Activated CD4-positive, alpha-beta T cell treated with anti-CD3 and anti-CD28 coated beads, Interleukin-2, amount 10 ng/mL, durations not matched to agents 24 days and 14 days (primary cell): ENCODE data around the gene CMTM4. TPM values are rescaled to one million over a fixed set of nuclear protein-coding genes. Genes with fewer than 3 reads are reported as not detected.
"Not testable (repeated sequence)": the region's sequence is repeated elsewhere in the genome, so short reads cannot be mapped to it uniquely, and the experiment has no call there.

Experiments
- DNase-seq: peaks from one replicate; pipeline ENCODE4 v3.0.0; 2022
- H3K27ac Mint-ChIP-seq: one replicate; pipeline ENCODE4 v1.8.0; 2022; ENCODE audit warnings: mild to moderate bottlenecking, mixed read lengths
- H3K27me3 Mint-ChIP-seq: one replicate; pipeline ENCODE4 v1.8.0; 2022; ENCODE audit warnings: mixed read lengths
- H3K36me3 Mint-ChIP-seq: one replicate; pipeline ENCODE4 v1.8.0; 2022; ENCODE audit warnings: low read depth, mild to moderate bottlenecking, mixed read lengths
- H3K4me1 Mint-ChIP-seq: one replicate; pipeline ENCODE4 v1.8.0; 2021; ENCODE audit warnings: mixed read lengths
- H3K4me3 Mint-ChIP-seq: one replicate; pipeline ENCODE4 v1.8.0; 2022; ENCODE audit warnings: mild to moderate bottlenecking, moderate library complexity, mixed read lengths
- H3K9me3 Mint-ChIP-seq: one replicate; pipeline ENCODE4 v1.8.0; 2021; ENCODE audit warnings: mixed read lengths
- intact Hi-C: fragments of 100-400 bp; cut with micrococcal nuclease; formaldehyde crosslinking; loops from one replicate; pipeline ENCODE4 v1.15.1; 2023
- total RNA-seq: library from RNA; stranded (reverse); gene quantifications from 2 replicates; pipeline ENCODE4 v1.2.3, GENCODE V29; 2022

CMTM4 gene
- total RNA-seq, 1 donor from 2014 or later, result 3.5 TPM

DNA sequence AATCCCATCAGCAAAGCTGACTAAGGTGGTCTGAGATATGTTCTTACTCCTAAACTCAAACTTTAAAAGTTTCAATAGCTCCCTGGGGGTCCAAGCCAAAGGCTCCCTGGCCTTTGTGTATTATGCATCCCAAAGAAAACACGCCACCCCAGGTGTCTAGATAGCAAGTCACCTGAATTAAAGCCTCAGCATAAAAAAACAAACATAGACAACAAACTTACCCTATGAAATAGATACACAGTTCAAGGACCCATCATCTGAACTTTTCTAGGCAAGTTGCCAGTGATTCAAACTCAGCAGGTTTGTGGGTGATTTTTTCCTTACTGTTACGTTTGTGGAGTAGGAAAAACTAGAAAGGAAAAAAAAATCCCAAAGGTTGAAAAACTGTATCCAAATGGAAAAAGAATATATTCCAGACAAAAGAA, 79.5 kb downstream of the CMTM4 start:
- intact Hi-C loops, result no loop called here
- Mint-ChIP-seq H3K36me3 (peaks cover 18% of the 10 kb centered on the region), H3K27ac (no peak overlapping the region), H3K4me3 (no peak overlapping the region), H3K9me3 (no peaks in the 10 kb centered on the region), H3K27me3 (no peaks in the 10 kb centered on the region), H3K4me1 (no peaks in the 10 kb centered on the region)
- no peak for DNase-seq

DNA sequence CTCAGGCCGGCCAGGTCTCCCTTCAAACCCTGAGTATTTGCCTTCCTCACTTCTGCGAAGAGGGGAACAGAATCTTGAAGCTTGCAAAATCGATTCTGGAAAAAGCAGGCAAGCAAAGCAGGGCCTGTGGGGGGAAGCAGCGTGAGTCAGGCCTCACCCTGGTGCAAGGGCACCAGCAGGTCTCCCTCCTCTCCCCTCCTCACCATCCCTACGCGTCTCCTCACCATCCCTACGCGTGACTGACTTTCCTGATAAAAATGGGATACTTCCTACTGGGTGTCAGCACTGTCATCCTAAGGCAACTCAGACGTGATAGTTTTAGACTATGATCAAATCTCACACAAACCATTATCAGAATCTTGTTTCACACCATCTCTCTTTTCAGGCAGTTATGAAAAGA, 80.0 kb downstream of the CMTM4 start:
- H3K27ac Mint-ChIP-seq, result no peak overlapping the region
- intact Hi-C loops, result no loop called here
- H3K27me3 Mint-ChIP-seq, result no peaks in the 10 kb centered on the region
- peaks cover 18% of the 10 kb centered on the region for H3K36me3 Mint-ChIP-seq
- no peaks in the 10 kb centered on the region for H3K9me3 Mint-ChIP-seq
- no peak for DNase-seq
- no peaks in the 10 kb centered on the region for H3K4me1 Mint-ChIP-seq
- no peak overlapping the region for H3K4me3 Mint-ChIP-seq

DNA sequence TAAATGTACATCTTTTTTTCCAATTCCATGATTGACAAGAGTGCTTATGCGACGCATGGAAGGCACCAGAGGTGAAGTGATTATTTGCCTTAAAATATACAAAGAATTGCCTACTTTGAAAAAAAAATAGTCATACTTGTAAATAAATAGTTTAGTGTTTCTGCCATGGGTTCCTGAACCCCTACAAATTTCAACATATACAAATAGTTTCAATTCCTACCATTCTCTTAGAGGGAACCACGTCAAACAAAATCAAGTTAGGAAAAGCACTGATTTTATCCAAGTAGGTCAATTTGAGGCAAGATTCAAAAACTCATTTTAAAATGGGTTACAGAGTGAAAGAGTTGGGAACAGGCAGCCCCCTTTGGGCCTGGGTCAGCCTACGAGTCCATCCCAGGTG, 80.4 kb downstream of the CMTM4 start:
- H3K36me3 Mint-ChIP-seq, result peaks cover 23% of the 10 kb centered on the region
- no peak for DNase-seq
- no peaks in the 10 kb centered on the region for H3K9me3 Mint-ChIP-seq
- H3K27me3 Mint-ChIP-seq, result no peaks in the 10 kb centered on the region
- no peak overlapping the region for H3K4me3 Mint-ChIP-seq
- intact Hi-C loops, result no loop called here
- no peaks in the 10 kb centered on the region for H3K4me1 Mint-ChIP-seq
- no peak overlapping the region for H3K27ac Mint-ChIP-seq

DNA sequence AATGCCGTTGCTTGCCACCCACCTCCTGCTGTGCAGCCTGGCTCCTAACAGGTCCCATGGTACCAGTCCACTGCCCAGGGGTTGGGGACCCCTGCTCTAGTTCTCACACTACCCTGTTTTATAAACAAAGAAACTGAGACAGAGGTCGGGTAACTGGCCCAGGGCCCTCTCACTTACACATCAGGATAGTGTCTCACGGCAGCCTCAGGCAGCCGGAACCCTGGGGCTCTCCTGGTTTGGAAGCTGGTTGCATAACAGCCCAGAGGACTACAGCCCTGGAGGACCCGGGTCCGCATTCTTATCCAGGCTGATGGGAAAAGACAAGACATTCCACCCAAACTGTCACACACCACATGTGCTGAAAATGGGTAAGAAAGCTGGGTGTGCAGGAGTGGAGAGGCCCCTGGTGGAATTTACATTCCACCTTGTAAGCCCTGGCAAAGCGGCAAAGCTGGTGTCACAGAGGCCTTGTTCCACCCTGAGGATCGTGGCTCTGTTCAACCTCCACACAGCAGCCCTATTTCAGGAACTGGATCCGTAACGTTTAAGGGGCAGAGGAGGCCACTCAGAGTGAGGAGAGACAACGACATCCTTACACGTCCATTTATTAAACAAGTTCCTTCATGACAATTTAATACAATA, 82.3 kb downstream of the CMTM4 start:
- intact Hi-C loops, result no loop called here
- Mint-ChIP-seq H3K36me3 (peaks cover 37% of the 10 kb centered on the region), H3K9me3 (no peaks in the 10 kb centered on the region), H3K4me1 (no peaks in the 10 kb centered on the region), H3K27me3 (no peaks in the 10 kb centered on the region), H3K27ac (no peak overlapping the region), H3K4me3 (no peak overlapping the region)
- DNase-seq, result no peak

DNA sequence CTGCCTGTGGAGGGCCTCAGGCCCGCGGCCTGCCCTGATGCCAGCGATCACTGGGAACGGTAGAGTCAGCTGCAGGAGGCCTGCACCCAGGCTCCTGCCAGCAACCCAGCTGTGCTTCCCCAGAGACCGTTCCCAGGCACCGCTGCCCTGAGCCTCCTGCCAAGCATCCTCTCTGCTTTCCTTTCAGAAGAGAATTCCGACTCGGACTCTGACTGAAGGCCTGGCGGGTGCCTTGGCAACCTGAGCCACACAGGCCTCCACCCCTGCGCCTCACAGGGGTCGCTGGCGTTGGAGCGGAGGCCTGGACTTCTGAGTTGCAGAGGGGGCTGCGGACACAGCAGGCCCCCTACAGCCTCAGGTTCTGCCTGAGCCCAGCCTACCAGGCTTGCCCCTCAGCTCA, 84.1 kb downstream of the CMTM4 start:
- no peaks in the 10 kb centered on the region for H3K9me3 Mint-ChIP-seq
- H3K4me3 Mint-ChIP-seq, result no peak overlapping the region
- peaks cover 44% of the 10 kb centered on the region for H3K36me3 Mint-ChIP-seq
- intact Hi-C loops, result no loop called here
- H3K4me1 Mint-ChIP-seq, result peaks cover 13% of the 10 kb centered on the region
- H3K27ac Mint-ChIP-seq, result no peak overlapping the region
- no peaks in the 10 kb centered on the region for H3K27me3 Mint-ChIP-seq
- no peak for DNase-seq

DNA sequence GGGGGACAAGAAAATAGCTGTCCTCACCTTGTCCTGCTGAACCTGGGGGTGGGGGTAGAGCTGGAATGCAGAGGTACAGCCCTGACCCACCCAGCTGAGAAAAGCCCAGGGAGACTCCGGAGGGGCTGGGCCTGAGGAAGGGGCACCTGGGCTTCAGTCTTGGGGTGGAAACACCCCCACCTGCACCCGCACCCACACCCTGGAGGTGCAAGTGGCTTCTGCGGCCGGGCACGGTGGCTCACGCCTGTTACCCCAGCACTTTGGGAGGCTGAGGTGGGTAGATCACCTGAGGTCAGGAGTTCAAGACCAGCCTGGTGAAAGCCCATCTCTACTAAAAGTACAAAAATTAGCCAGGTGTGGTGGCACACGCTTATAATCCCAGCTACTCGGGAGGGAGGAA, 84.6 kb downstream of the CMTM4 start:
- H3K9me3 Mint-ChIP-seq, H3K27me3 Mint-ChIP-seq, intact Hi-C loops, H3K27ac Mint-ChIP-seq, H3K4me3 Mint-ChIP-seq, DNase-seq: not testable (repeated sequence)
- Mint-ChIP-seq H3K4me1 (peaks cover 18% of the 10 kb centered on the region), H3K36me3 (peaks cover 46% of the 10 kb centered on the region)

DNA sequence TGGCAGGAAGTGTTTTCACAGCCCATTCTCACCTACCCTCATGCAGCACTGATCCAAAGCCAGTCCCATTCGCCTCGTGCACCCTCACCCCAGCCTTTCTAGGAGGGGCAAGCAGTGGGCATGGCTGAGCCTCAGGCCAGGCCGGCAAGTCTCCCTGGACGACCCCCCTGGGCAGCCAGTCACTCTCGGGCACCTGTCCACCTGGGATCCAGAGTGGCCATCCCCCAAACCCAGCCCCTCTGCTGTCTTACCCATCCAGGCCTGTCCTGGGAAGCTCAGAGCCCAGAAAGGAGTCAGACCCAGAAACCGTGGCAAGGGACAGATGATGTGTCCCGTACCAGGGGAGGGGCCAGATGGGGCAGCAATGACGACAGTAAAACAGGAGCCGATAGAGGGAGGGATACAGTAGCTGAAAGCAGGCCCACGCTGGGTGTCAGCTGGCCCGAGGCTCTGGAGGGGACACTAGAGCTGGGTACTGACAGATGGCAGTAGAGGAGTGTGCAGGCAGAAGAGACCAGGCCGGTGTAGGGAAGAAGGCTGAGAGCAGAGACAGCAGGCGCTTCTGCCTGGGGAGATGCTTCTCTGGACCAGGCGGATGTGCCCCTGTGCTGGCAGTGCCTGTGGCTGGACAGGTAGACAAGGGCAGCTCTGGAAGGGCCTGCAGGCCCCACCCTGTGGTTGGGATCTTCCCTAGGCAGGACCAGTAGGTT, 86.3 kb downstream of the CMTM4 start:
- peak overlapping the region; percentile 45 for H3K27ac Mint-ChIP-seq
- no peak for DNase-seq
- H3K36me3 Mint-ChIP-seq, result peaks cover 50% of the 10 kb centered on the region
- H3K4me1 Mint-ChIP-seq, result peaks cover 25% of the 10 kb centered on the region
- intact Hi-C loops, result no loop called here
- H3K9me3 Mint-ChIP-seq, result no peaks in the 10 kb centered on the region
- H3K27me3 Mint-ChIP-seq, result no peaks in the 10 kb centered on the region
- no peak overlapping the region for H3K4me3 Mint-ChIP-seq

DNA sequence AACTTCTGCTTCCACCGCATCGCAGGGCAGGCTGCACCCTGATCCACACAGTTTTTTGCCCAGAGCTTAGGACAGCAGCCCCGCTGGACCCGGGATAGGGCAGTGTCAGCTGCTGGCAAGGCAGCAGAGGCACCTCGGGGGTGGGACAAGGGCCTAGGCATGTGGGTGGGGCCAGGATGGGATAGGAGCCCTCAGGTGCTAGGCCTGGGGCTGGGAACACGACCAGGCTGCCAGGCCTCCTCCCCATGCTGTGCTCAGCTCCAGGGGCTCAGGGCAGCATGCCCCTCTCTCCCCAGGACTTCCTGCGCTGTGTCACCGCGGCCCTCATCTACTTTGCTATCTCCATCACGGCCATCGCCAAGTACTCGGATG, 87.4 kb downstream of the CMTM4 start:
- Mint-ChIP-seq H3K9me3 (no peaks in the 10 kb centered on the region), H3K36me3 (peaks cover 47% of the 10 kb centered on the region), H3K27ac (no peak overlapping the region), H3K27me3 (no peaks in the 10 kb centered on the region), H3K4me3 (no peak overlapping the region), H3K4me1 (peaks cover 28% of the 10 kb centered on the region)
- DNase-seq, result no peak
- intact Hi-C loops, result loop anchor here (5.0 kb wide), 3 partner anchors 132 to 263 kb away; partner anchors contain the start of gene DYNC1LI2

DNA sequence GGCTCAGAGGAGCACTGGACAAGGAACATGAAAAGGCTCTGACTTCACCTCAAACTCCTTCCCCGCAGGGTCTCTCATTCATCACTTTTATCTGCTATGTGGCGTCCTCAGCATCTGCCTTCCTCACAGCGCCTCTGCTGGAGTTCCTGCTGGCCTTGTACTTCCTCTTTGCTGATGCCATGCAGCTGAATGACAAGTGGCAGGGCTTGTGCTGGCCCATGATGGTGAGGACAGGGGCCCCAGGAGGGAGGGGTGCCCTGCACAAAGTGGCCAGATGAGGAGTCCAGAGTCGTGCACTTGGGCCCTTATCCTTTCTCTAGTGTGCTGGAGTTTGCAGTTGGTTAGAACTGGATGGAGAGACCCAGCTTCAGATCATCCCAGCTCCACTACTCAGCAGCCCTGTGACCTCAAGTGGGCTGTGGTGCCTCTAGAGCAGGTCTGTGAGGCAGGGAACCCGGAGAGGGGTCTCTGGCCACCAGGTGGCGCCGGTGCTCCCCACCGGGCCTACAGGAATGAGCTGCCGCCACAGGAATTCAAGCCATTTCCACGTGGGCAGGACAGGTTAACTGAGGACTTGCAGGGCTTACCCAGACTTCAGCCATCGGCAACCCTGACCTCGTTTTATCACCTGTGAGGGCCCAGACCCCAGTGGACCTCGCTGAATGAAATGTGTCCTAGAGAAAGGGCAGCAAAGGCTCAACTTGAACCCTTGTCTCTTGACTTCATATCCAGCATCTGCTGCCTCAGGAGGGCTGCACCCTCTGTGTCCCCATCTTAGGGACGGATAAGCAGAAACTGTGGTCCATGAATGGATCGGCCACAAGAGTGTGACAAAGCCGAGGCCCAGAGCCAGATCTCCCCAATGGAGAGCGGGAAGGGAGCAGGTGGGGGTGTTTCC, 88.1 kb downstream of the CMTM4 start:
- Mint-ChIP-seq H3K36me3 (peaks cover 50% of the 10 kb centered on the region), H3K4me1 (peaks cover 33% of the 10 kb centered on the region), H3K9me3 (no peaks in the 10 kb centered on the region), H3K27ac (peak overlapping the region; percentile 76), H3K4me3 (peak overlapping the region; percentile 68), H3K27me3 (no peaks in the 10 kb centered on the region)
- intact Hi-C loops, result loop anchor here (1.0 to 5.0 kb wide), 4 partner anchors 131 to 264 kb away; partner anchors contain the start of gene DYNC1LI2
- DNase-seq, result peak; percentile 94

DNA sequence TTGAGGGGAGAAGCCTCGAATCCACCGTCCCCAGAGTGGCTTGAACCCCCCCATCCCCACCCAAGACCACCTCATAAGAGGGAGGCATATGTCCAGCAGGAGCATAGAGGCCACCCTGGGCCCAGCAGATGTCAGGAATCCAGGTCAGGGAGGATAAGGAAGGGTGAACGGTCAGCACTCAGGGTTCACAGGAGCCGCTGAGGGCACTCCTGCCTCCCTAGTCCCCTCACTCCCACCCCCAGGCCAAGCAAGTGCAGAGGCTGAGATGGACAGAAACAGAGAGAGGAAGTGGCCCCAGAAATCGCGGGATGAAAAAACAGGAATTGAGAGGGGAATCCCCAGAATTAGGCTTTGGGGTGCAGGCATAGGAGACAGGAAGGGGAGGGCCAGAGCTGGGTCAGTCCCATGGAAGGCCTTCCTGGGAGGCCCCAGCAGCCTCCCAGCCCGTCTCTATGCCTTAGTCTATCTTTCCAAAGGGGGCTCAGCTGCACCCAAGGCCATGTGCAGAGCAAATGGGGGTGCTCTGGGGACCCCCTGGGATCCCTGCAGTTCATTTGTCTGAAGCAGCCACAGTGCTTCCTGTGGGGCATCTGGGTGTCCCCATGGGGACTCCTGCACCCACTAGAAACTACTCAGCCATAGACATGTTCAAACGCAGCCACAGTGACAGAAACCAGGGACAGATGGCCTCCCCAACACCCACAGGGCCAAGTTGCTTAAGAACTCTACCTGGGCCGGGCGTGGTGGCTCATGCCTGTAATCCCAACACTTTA, 90.4 kb downstream of the CMTM4 start:
- peaks cover 38% of the 10 kb centered on the region for H3K4me1 Mint-ChIP-seq
- H3K36me3 Mint-ChIP-seq, result peaks cover 34% of the 10 kb centered on the region
- intact Hi-C loops, result loop anchor here (1.0 to 5.0 kb wide), 4 partner anchors 9 to 266 kb away; partner anchors contain the start of gene DYNC1LI2
- H3K4me3 Mint-ChIP-seq, result peak overlapping the region; percentile 85
- DNase-seq, result peak; percentile 72
- H3K27me3 Mint-ChIP-seq, result peaks cover 2% of the 10 kb centered on the region
- H3K9me3 Mint-ChIP-seq, result no peaks in the 10 kb centered on the region
- peak overlapping the region; percentile 88 for H3K27ac Mint-ChIP-seq

DNA sequence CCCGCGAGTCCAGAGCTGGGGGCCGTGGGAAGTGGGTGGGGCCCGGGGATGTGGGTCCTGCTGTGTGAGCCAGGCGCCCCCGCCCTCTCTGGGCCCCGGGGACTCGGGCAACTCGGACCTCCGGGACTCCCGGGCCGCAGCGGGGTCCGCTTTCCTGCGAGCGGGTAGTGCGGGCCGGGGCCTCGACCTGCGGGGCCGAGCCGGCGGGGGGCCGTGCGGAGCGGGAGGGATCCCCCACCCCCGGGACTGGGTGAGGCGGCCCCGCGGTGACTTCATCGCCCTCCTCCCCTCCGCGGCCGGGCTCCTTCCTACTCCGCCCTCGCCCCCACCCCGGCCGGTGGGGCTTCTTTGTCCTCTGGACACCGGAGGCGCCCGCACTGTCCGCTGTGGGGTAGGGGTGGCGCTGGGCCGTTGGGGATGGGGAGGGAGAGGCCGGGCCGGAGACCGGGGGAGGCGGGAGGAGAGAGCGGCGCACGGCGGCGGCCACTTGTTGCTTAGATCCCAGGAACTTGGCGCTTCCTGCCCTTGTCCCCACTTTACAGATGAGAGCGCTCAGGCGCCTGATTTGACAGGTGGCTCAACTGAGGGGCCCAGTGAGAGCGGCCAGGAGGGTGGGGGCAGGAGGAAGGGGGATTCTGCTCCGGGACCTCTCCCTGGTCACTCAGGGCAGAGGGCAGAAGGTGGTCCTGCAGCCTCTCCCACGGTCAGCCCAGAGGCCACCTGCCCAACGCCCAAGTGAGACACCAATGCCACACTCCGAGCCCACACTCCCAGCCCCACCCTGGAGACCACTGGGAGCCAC, 91.2 kb downstream of the CMTM4 start:
- peak overlapping the region; percentile 88 for H3K27ac Mint-ChIP-seq
- H3K4me3 Mint-ChIP-seq, result peak overlapping the region; percentile 85
- intact Hi-C loops, result loop anchor here (1.0 to 5.0 kb wide), 4 partner anchors 8 to 267 kb away; partner anchors contain the start of gene DYNC1LI2
- DNase-seq, result peak; percentile 83
- H3K9me3 Mint-ChIP-seq, result no peaks in the 10 kb centered on the region
- H3K27me3 Mint-ChIP-seq, result peaks cover 2% of the 10 kb centered on the region
- H3K36me3 Mint-ChIP-seq, result peaks cover 32% of the 10 kb centered on the region
- peaks cover 41% of the 10 kb centered on the region for H3K4me1 Mint-ChIP-seq

DNA sequence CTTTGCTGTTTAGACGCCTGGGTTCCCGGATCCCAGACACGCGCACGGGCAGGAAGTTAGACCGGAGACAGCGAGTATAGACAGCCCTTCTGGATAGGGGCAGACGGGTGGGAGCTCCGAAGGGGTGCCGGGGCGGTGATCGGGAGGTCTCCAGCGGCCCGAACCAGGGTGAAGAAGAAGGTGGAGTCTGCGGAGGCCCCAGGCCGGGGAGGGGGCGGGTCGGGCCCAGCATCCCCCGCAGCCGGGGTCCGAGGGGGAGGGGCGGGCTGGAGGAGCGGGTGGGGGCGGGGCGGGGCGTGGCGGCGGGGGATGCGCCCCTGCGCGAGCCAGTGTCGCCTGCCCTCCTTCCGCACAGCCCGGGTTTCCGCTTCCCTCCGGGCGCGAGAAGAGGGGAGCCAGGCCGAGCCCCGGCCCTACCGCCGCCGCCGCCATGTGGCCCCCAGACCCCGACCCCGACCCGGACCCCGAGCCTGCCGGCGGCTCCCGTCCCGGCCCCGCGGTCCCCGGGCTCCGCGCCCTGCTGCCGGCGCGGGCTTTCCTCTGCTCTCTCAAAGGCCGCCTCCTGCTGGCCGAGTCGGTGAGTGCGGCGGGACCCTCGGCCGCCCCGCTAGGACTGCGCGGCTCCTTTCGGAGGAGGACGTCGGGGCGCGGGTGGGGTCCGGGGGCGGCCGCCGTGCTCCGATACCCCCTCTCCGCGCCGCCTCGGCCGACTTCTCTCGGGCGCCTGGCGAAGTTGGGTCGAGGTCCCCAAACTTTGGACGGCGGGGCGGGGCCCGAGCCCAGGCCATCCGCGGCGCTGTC, 92.0 kb downstream of the CMTM4 start, which contains the start of gene CMTM3:
TSS of gene CMTM3 (plus strand) at position 329 of the 801 bp plus-strand sequence. CDS start at position 431, 102 bp downstream.
- Mint-ChIP-seq H3K27me3 (peaks cover 2% of the 10 kb centered on the region), H3K27ac (peak within 1 kb of the TSS; percentile 93), H3K4me3 (peak within 1 kb of the TSS; percentile 87), H3K36me3 (peaks cover 25% of the 10 kb centered on the region), H3K9me3 (no peaks in the 10 kb centered on the region), H3K4me1 (peaks cover 45% of the 10 kb centered on the region)
- intact Hi-C loops, result loop anchor here (1.0 to 5.0 kb wide), 8 partner anchors 7 to 268 kb away; partner anchors contain the start of genes CKLF and DYNC1LI2
- DNase-seq, result peak; percentile 93
